ENCODE measurements around the gene SLC7A11. TPM values are rescaled to one million over a fixed set of nuclear protein-coding genes. Genes with fewer than 3 reads are reported as not detected.

The SLC7A11 gene
- total and polyA plus RNA-seq, 10 of the 15 experiments (the other 5 are each of a cell fraction or from before 2014, with no cell fraction given) = 1.6 to 9.8 (median 3.5) TPM

- TF ChIP-seq ATF3 (IDR thresholded peaks at IDR 0.05; ENCODE audit: borderline replicate concordance, extremely low read depth, low read depth, low read length) (no peak), JUND (IDR thresholded peaks at IDR 0.05; ENCODE audit: low read depth, low read length) (0 out of 2 replicates have a peak, but pooled peaks have one; percentile 21), BACH1 (IDR thresholded peaks at IDR 0.05; ENCODE audit: borderline replicate concordance) (peak; percentile 58; the same call in 1 of the 2 replicates), ATF2 (IDR thresholded peaks at IDR 0.05; ENCODE audit: low read length) (peak; percentile 96), BMI1 (IDR thresholded peaks at IDR 0.05; ENCODE audit: borderline replicate concordance) (peak; percentile 89), USF2 (IDR thresholded peaks at IDR 0.05; ENCODE audit: borderline replicate concordance, low read depth, low read length) (no peak; the same call in 1 of the 2 replicates), PML (IDR thresholded peaks at IDR 0.05; ENCODE audit: low read length) (0 out of 2 replicates have a peak, but pooled peaks have one; percentile 33), REST (IDR thresholded peaks at IDR 0.05; ENCODE audit: low read depth, low read length) (no peak), NRF1 (conservative IDR thresholded peaks at IDR 0.05; ENCODE audit: low read depth, low read length) (no peak), TCF12 (IDR thresholded peaks at IDR 0.05; ENCODE audit: low read depth, low read length) (peak; percentile 58; the same call in 1 of the 2 replicates), E2F8 (IDR thresholded peaks at IDR 0.05; ENCODE audit: low read depth, partially characterized antibody) (no peak), PAX5 (IDR thresholded peaks at IDR 0.05; ENCODE audit: borderline replicate concordance, low read depth, low read length) (0 out of 2 replicates have a peak, but pooled peaks have one; percentile 44), ZNF592 (IDR thresholded peaks at IDR 0.05) (peak; percentile 86; the same call in 1 of the 2 replicates), RAD51 (IDR thresholded peaks at IDR 0.05) (peak; percentile 90)
These were observed 51.7 kb downstream of the SLC7A11 start (continued) for GRCh38 chr4:138190452-138190858.
